Measurements from ENCODE around the gene SLC12A8. TPM values are rescaled to one million over a fixed set of nuclear protein-coding genes. Genes with fewer than 3 reads are reported as not detected.

SLC12A8 gene
- total RNA-seq, 2 donors from 2014 or later = 20.7 to 33.7 TPM

GRCh38 chr3:125202197-125202596, 10.4 kb downstream of the SLC12A8 start:
- DNase-seq = no peak
- TF ChIP-seq CTCF (IDR thresholded peaks at IDR 0.05) = no peak
- Histone ChIP-seq H3K27me3 (no peaks in the 10 kb centered on the region), H3K4me3 (no peak overlapping the region), H3K27ac (no peak overlapping the region), H3K9me3 (no peaks in the 10 kb centered on the region), H3K36me3 (no peaks in the 10 kb centered on the region), H3K9ac (ENCODE audit: low read depth in 2 of 2, low read length in 2 of 2) (no peak overlapping the region), H3K4me1 (no peaks in the 10 kb centered on the region)
- intact Hi-C loops (cut with DNase I) = no loop called here

GRCh38 chr3:125200731-125201139, 11.8 kb downstream of the SLC12A8 start:
- DNase-seq = no peak
- no peaks in the 10 kb centered on the region for H3K27me3 ChIP-seq
- no peaks in the 10 kb centered on the region for H3K9me3 ChIP-seq
- H3K9ac ChIP-seq (ENCODE audit: low read depth in 2 of 2, low read length in 2 of 2) = no peak overlapping the region
- TF ChIP-seq CTCF (IDR thresholded peaks at IDR 0.05) = no peak
- H3K4me3 ChIP-seq = no peak overlapping the region
- H3K36me3 ChIP-seq = no peaks in the 10 kb centered on the region
- no peaks in the 10 kb centered on the region for H3K4me1 ChIP-seq
- H3K27ac ChIP-seq = no peak overlapping the region
- intact Hi-C loops (cut with DNase I) = no loop called here

GRCh38 chr3:125194849-125195601, 17.5 kb downstream of the SLC12A8 start:
- no peak overlapping the region for H3K4me3 ChIP-seq
- H3K9me3 ChIP-seq = no peaks in the 10 kb centered on the region
- no peak for TF ChIP-seq CTCF (IDR thresholded peaks at IDR 0.05)
- no peaks in the 10 kb centered on the region for H3K27me3 ChIP-seq
- no peaks in the 10 kb centered on the region for H3K36me3 ChIP-seq
- H3K9ac ChIP-seq (ENCODE audit: low read depth in 2 of 2, low read length in 2 of 2) = no peak overlapping the region
- H3K4me1 ChIP-seq = no peaks in the 10 kb centered on the region
- no peak for DNase-seq
- no peak overlapping the region for H3K27ac ChIP-seq
- intact Hi-C loops (cut with DNase I) = no loop called here

- no peaks in the 10 kb centered on the region for H3K36me3 ChIP-seq
- no peaks in the 10 kb centered on the region for H3K9me3 ChIP-seq
Observed at GRCh38 chr3:125194061-125194848, 18.3 kb downstream of the SLC12A8 start.

More at GRCh38 chr3:125194061-125194848, 18.3 kb downstream of the SLC12A8 start:
- Histone ChIP-seq H3K9ac (ENCODE audit: low read depth in 2 of 2, low read length in 2 of 2) (no peak overlapping the region), H3K4me3 (no peak overlapping the region), H3K4me1 (no peaks in the 10 kb centered on the region), H3K27me3 (no peaks in the 10 kb centered on the region), H3K27ac (no peak overlapping the region)
- TF ChIP-seq CTCF (IDR thresholded peaks at IDR 0.05) = no peak
- no peak for DNase-seq
- intact Hi-C loops (cut with DNase I) = no loop called here

Measured in colonic mucosa (tissue), 4 donors.